ENCODE data around the gene KIAA0825.

The KIAA0825 gene

DNA sequence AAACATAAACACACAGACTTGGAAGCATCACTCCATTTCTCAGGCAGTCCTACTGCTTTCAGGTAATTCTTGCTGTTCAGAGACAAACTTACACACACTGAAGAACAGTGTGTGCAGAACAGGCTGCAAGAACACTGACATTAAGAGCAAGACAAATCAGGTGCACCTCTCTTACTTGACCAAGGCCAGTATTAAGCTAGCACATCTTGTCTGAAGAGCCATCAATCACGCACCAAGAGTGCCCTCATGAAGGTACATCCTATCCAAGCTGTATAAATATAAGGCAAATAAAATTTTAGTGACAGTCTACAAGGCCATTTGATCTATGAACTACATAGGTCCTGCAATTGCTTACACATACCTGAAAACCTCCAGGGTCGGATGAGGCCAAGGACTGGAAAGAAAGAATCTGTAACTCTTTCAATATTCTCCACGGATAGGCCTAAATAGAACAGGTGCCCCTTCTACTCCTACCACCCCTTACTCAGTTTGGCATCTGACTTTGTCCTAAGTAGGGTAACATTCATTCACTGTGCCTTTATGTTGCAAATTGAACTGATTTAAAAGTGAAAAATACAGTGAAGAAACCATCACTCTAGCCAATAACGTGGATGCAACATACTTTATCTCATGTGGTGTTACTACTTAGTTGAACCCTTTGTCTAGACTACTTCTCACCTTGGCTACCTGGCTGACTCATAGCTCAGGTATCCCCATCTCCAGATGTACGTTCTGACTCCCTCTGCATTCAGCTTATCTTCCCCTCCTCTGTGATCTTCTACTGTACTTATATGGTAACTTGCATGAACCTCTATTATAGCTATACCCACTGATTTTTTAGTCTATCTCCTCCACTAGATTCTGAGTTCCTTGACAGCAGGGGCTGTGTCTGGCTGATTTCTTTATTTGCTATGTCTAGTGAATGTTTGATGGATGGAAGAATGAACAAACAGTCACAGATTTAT is 256.3 kb downstream of the KIAA0825 start:
- Histone ChIP-seq H3K9ac (no peak overlapping the region), H3K36me3 (ENCODE audit: control insufficient read depth, insufficient read depth, low read length) (no peaks in the 10 kb centered on the region), H3K9me3 (ENCODE audit: control insufficient read depth, low read length) (no peaks in the 10 kb centered on the region), H3K27ac (no peak overlapping the region), H3K4me1 (no peaks in the 10 kb centered on the region), H3K27me3 (ENCODE audit: control insufficient read depth, insufficient read depth, low read length) (no peaks in the 10 kb centered on the region), H2AFZ (no peak overlapping the region), H3K4me3 (ENCODE audit: low read depth, low read length) (no peak overlapping the region), H3K79me2 (no peaks in the 10 kb centered on the region), H3K4me2 (ENCODE audit: low read length) (no peak overlapping the region)
- TF ChIP-seq CTCF (IDR thresholded peaks at IDR 0.05), result no peak

- TF ChIP-seq CTCF (IDR thresholded peaks at IDR 0.05), result no peak
- Histone ChIP-seq H3K4me3 (ENCODE audit: low read depth, low read length) (no peak overlapping the region), H3K27me3 (ENCODE audit: control insufficient read depth, insufficient read depth, low read length) (no peaks in the 10 kb centered on the region), H3K9me3 (ENCODE audit: control insufficient read depth, low read length) (no peaks in the 10 kb centered on the region), H3K4me2 (ENCODE audit: low read length) (no peak overlapping the region), H2AFZ (no peak overlapping the region), H3K27ac (no peak overlapping the region), H3K79me2 (no peaks in the 10 kb centered on the region), H3K9ac (no peak overlapping the region), H3K36me3 (ENCODE audit: control insufficient read depth, insufficient read depth, low read length) (no peaks in the 10 kb centered on the region), H3K4me1 (no peaks in the 10 kb centered on the region)
Observed at GRCh38 chr5:94361161-94361560, 257.2 kb downstream of the KIAA0825 start.

- no peak for TF ChIP-seq CTCF (IDR thresholded peaks at IDR 0.05)
- Histone ChIP-seq H3K9ac (no peak overlapping the region), H3K36me3 (ENCODE audit: control insufficient read depth, insufficient read depth, low read length) (no peaks in the 10 kb centered on the region), H3K27ac (no peak overlapping the region), H3K4me1 (no peaks in the 10 kb centered on the region), H3K9me3 (ENCODE audit: control insufficient read depth, low read length) (no peaks in the 10 kb centered on the region), H3K79me2 (no peaks in the 10 kb centered on the region), H3K4me2 (ENCODE audit: low read length) (no peak overlapping the region), H3K27me3 (ENCODE audit: control insufficient read depth, insufficient read depth, low read length) (no peaks in the 10 kb centered on the region), H2AFZ (no peak overlapping the region), H3K4me3 (ENCODE audit: low read depth, low read length) (no peak overlapping the region)
Observed at GRCh38 chr5:94360382-94361130, 257.8 kb downstream of the KIAA0825 start.

- H3K9ac ChIP-seq, result no peak overlapping the region
- H2AFZ ChIP-seq, result no peak overlapping the region
- H3K9me3 ChIP-seq (ENCODE audit: control insufficient read depth, low read length), result no peaks in the 10 kb centered on the region
- H3K4me3 ChIP-seq (ENCODE audit: low read depth, low read length), result no peak overlapping the region
- H3K27ac ChIP-seq, result no peak overlapping the region
- H3K79me2 ChIP-seq, result no peaks in the 10 kb centered on the region
- H3K4me2 ChIP-seq (ENCODE audit: low read length), result no peak overlapping the region
- no peaks in the 10 kb centered on the region for H3K27me3 ChIP-seq (ENCODE audit: control insufficient read depth, insufficient read depth, low read length)
- no peak for TF ChIP-seq CTCF (IDR thresholded peaks at IDR 0.05)
- no peaks in the 10 kb centered on the region for H3K36me3 ChIP-seq (ENCODE audit: control insufficient read depth, insufficient read depth, low read length)
- H3K4me1 ChIP-seq, result no peaks in the 10 kb centered on the region
Observed at GRCh38 chr5:94359880-94360279, 258.5 kb downstream of the KIAA0825 start.
